SKM-1 treated with dmso at 0.1 percent for 144 hours (cell line): ENCODE data around the gene NPTX1.

ENCODE experiments used
- DNase-seq: peaks from one replicate; lab custom pipeline; 2025; ENCODE audit not compliant: unreplicated experiment; lab: John Stamatoyannopoulos, UW

NPTX1 gene

DNA sequence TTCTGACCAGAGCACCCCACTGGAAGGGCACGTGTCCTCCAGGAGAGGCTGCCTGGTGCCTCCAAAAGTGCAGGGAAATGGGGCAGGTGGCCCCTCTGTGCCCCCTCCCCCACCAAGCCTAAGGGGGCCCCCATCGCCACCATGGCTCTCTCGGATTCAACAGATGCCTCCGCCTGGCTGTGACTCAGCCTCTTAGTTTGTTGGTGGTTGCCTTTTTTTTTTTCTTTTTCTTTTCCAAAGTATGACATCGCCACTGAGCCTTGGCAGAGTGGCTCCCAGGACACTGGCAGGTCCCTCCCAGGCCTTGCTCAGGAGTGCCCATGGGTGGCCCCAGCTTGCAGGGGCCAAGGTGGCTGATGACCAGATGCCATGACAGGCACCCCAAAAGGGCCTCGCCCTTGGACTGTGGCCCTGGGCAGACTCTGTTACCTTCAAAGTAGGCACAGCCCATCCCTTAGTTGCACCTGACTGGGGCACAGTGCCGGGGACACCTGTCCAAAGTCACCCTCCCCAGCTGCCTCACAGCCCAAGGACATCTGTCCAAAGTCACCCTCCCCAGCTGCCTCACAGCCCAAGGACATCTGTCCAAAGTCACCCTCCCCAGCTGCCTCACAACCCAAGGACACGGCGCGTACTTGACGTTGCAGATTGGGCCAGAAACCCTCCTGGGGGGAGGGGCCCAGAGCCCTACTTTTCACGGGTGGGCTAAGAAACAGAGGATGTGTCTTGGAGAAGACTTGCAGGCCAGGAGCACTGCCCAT lies 29.6 kb downstream of the NPTX1 start:
- DNase-seq = no peak

DNA sequence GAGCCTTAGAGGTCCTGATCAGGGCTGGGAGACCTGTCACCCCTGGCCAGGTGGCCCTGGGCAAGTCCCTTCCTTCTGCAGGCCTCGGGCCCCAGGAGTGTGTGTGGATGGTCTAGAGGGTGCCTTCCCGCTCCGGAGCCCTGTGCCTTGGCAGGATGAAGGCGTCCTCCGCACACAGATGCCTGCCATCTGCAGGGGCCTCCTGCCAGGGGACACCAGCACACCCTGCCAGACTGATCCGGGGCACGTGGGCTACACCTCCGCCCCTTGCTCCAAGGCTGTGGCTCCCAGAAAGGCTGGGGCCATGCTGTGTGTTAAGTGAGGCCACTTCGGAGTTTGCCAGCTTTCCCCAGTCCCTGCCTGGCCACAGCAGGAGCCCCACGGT lies 30.7 kb downstream of the NPTX1 start:
- DNase-seq = no peak

DNA sequence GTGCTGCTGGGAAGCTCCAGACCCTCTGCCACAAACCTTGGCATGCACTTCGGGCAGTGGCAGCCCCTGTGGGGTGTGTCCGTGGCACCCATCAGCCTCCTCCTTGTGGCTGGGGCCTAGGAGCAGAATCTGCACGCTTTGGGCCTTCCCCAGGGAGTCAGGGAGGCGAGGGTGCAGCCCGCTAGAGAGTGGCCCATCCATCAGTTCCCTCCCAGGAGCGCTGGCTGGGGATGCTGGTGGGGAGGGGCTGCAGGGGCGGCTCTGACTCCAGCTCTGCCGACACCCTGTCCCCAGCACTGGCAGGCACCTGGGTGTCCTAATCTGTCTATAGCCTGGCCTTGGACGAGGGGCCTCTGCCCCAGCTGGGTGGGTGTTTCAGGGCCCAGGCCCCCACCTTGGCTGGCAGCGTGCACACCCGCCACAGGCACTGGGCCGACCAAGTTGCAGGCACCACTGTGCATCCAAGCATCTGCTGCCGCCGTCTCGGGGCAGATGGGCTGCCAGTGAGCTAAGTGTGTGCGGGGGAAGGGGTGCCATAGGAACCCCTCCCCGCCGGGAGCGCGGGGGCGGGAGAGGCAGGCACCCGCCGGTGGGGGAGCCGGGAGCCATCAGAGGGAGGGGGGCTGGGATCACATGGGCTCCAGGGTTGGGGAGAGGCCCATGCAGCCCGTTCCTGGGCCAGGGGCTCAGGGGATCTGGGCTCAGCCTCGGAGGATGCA lies 31.2 kb downstream of the NPTX1 start:
- DNase-seq = no peak

DNA sequence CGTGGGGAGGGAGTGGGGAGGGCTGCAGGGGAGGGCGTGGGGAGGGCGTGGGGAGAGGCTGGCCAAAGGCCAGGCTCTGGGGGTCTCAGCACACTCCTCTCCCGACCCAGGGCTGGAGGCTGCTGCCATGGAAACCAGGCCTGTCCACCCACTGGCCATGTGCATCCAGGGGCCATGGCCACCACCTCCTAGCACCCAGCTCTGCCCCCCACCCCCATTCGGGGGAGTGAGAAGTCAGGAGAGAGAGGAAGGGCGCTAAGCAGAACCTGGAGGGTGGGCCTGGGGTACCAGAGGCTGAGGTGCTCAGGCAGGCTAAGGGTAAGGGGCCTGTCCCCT lies 31.8 kb downstream of the NPTX1 start:
- no peak for DNase-seq

DNA sequence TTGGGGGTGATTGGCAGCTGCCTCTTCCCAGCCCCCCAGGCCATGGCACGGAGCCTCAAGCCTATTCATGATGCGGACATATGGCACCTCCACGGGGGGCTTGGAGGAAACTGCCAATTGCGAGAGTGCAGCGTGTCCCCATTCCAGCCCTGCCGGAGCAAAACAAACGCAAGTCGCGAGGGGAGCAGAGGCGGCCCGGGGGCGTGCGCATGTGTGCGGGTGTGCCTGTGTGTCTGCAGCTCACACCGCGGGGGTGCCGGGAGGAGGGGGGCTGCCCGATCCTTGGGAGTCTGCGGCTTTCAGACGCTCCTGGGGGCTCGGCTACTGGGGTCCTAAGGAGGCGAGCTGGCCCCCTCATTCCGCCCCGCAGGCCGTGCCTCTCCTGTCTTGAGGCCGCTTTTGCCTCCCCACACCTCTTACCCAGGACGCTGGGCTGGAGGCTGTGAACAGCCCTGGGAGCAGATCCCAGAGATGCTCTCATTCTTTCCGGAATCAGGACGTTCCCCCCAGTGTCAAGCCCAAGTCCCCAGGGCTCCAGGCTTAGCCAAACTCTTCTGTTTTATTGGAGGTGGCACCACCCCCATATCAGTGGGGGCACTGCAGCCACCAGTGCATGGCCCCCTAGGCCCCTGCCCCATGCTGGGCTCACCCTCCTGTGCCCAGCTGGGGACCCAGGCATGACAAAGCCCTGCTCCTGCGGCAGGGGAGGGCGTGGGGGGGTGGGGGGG lies 32.3 kb downstream of the NPTX1 start:
- no peak for DNase-seq

DNA sequence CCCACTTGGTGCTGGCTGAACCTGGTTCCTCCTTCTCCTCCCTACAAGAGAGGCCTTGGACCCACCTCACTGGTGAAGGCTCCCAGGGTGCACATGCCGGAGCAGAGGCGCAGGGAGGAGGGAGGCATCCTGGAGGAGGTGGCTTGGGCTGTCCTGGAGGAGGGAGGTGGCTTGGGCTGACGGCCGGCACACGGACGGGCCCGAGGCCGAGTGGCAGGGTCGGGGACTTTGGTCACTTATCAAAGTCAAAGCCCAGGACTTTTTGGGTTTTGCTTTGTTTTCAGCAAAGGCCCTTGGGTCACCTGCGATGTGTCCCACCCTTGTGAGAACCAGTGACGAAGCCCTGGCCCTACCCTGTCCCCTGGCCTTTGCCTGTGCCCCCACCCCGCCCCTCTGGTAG lies 32.9 kb downstream of the NPTX1 start:
- no peak for DNase-seq

DNA sequence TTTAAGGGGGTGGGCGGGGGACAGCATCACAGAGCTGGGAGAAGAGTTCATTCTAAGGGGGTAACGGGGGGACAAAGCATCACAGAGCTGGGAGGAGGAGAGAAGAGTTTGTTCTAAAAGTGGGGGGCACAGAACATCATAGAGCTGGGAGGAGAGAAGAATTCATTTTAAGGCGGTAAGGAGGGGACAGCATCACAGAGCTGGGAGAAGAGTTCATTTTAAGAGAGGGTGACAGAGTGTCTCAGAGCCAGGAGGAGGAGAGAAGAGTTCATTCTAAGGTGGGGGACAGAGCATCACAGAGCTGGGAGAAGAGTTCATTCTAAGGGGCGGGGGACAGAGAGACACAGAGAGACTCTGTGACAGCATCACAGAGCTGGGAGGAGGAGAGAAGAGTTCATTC lies 33.6 kb downstream of the NPTX1 start:
- no peak for DNase-seq

DNA sequence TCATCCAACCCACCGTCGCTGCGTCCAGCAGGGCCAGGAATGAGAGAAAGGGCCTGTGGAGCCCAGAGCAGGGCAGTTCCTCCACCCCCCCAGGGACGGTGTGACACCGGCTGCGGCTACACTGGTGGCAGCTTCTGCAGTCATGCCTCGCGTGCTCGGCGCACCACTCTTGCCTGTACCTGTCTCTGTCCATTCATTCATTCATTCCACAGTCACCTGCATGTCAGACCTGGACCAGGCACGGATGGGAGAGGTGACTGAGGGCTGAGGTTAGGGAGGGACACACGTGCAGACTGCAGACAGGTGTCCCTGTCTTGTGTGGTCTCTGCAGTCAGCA lies 34.1 kb downstream of the NPTX1 start:
- no peak for DNase-seq

DNA sequence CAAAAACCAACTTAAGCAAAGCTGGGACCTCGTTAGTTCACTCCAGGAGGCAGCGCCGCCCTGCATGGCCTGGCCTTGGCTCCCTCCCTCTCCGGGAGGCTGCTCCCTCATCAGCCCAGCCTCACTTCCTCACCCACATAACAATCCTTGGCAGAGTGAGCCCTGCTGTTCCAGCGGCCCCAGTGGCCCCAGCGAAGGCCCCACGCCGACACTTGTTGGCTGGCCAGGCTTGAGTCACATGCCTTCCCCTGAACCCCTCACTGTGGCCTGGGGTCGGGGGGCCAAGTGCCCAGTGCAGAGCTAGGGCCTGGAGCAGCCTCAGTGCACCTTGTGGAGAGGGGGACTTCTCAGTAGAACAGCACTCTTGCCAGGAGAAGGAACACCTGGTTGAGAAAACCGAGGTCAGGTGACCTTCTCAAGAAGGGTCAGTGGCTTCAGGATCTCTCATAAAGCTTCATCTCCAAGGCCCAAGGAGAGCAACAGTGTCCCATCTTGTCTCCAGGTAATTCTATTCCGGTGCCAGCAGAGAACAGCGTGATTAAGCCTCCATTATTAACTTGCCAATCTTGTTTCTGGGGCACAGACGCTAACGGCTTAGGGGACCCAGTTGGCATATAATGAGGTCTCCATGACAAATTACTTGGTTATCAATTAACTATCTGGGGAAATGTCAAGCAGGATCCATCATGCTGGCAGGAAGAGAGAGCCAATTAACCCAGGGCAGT lies 34.6 kb downstream of the NPTX1 start:
- DNase-seq = no peak

DNA sequence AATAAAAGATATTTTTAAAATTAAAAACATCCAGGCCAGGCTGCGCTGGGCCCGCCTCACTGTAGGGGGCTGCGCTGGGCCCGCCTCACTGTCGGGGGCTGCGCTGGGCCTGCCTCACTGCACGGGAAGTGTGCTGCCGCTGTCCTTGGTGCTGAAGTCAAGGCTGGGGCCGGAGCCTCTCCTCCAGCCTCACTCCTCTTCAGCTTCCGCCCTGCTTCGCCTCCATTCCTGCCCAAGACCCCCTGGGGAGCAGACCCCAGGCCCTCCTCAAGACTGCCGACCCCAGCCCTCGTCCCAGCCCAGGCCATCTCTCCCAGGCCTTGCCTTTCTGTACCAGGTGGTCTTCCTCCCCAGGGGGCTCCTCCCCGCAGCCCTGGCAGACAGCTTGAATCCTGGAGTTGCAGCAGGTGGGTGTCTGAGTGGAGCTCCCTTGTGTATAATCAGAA lies 35.3 kb downstream of the NPTX1 start:
- no peak for DNase-seq

DNA sequence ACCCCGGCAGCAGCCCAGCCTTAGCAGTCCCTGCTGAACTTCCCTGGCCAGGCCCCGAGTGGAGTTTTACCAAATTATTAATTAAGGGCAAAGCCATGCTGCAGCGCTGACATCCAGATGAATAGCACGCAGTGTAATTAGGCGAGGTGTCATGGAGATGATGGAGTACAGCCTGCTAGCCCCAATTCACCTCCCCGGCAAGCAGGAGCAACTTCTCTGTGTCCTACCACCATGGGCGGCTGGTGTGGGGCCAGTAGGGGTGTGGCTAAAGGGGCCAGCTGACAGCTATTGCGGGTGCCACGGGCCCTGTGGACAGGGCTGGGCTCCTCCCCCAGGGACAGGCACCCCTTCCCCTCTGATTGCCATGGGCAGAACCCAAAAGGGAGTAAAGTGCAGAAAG lies 36.9 kb downstream of the NPTX1 start:
- no peak for DNase-seq

DNA sequence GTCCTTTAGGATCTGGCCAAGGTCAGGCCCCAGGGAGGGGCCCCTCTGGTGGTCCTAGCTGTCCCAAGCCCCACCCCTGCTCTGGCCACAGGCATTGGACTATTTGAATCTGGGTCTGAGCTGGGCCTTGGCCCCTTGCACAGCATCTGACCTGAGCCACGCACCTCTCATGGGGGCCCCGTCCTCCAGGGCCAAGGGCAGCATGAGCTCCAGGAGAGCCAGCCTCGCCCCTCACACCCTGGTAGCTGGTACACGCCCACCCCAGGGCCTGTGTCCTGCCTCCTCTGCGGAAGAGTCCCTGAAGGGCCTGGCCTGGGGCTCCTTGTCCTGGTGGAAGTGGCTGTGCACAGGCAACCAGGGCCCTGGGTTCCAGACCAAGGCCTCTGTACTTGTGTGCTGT lies 37.6 kb downstream of the NPTX1 start:
- no peak for DNase-seq

DNA sequence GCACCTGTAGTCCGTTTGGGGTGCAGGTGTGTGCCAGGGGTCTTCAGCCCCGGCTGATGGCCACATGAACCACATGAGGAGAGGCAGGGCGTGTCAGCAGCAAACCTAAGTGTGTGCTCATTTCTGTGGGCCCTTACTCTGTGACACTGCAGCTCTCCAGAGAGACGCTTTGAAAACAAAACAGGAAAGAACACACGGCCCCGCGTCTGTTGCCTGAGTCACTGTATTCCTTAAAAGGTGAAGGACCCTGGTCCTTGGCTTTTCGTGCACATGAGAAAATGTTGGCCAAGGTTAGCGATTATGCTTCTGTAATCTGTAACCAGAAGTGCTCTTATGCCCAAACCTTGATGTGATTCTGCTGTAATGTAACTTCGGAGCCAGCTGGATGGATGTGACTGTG lies 38.9 kb downstream of the NPTX1 start:
- no peak for DNase-seq

DNA sequence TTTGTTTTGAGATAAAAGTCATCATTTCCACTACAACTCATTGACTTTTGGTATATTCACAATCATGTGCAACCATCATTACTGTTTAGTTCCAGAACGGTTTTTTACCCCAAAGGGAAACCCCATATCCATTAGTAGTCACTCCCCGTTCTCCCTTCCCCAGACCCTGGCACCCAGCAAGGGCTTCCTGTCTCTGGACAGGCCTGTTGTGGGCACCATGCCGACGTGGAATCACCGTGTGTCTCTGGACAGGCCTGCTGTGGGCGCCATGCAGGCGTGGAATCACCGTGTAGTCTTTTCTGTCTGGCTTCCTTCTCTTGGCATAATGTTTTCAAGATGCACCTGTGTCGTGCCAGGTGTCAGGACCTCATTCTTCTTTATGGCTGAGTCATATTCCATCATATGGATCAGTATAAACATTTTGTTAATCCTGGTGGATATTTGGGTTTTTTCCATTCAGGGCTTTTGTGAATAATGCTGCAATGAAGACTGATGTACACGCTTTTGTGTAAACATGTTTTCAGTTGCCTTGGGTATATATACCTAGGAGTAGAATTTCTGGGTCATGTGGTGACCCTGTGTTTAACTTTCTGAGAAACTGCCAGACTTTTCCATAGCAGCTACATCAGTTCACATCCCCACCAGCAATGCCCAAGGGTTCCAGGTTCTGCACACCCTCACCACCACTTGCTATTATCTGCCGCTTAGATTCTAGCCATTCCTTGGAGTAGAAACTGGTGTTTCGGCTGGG lies 42.3 kb downstream of the NPTX1 start:
- no peak for DNase-seq

DNA sequence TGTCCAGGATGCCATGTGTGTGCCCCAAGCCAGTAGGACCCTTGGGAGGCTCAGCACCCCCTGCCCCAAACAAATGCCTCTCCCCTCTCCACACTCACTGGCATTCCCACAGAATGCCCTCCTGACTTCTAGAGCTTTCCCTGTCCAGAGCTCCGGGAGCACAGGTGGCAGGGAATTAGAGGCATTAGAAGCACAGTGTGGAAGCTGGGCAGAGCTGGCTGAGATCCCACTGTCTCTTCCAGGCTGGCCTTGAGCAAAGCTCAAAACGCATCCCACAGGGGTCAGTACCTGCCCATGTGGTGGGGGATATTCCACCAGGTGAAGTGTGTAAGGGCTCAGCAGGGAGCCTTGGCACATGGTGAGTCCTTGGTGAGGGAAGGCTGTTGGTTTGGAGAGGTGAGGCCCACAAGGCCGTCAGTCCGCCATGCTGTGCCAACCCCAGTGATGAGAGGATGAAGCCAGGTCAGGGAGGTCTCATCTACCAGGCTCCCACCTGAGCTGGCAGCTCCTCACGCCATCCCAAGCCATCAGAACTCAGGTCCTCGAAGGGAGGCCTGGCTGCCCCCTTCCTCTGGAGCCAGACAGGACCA lies 43.4 kb downstream of the NPTX1 start:
- DNase-seq = no peak

DNA sequence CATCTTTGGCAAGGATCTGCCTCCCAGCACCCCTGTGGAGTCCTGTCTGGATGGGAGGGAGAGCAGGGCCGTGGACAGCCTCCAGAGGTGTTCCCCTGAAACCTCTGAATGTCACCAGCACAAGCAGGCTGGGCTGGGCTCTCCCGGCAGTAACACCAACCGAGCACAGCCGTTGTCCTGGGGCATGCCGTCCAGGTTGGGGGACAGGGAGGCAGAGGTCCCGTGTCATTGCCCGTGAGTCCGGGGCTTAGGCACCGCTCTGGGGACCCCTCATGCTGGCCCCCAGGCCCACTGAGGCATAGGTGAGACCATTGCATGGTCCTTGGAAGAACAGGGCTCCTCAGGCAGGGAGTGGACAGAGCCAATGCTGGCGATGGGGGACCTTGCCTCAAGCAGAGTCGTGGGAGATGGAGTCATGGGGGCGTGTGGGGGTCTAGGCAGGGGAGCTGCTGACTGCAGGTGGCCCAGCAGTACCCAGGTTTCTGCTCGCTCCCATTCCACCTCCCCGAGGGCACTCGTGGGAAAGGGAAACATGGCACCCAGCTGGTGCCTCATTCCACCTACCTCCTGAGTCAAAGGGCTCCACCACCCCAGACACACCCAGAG lies 44.0 kb downstream of the NPTX1 start:
- no peak for DNase-seq

DNA sequence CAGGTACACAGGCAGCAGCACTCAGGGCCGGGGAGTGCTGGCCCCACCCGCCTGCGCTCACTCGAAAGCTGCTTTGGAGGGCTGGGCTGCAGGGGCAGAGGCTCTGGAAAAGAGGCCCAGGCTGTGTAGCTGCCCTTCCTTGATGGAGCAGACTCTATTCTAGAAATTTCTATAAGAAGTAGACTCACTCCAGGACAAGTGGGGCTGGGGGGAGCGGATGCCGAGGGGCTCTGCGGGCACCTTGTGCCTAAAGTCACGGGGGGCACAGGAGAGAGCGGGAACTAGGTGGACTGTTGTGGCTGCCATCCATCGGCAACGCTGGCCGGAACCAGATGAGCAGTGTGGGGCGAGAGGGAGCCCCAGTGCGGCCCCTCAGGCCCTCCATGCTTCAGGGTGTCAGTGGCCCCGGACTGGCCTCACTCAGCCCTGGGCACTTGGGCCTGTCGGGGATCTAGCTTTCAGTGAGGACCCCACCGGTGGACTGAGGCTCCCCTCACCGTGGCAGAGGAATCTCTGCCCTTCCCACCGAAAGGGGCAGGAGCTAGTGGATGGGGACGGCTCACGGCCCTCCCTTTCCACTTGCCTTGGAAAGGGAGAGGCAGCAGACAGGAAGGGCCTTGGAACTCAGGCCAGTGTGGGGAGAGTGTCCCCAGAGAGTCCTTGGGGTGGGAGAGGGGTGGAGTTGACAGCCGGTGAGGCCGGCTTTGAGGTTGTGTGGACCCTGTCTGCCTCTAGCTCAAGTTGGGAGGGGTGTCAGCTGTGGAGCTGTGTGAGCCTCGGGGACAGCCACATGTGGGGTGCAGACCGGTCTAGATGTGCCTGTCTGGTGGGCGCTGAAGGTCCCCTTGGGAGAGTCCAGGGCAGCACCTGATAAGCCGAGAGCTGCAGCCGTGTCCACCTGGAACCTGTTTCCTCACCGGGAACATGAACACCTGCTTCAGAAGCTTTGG lies 44.9 kb downstream of the NPTX1 start:
- DNase-seq = no peak

DNA sequence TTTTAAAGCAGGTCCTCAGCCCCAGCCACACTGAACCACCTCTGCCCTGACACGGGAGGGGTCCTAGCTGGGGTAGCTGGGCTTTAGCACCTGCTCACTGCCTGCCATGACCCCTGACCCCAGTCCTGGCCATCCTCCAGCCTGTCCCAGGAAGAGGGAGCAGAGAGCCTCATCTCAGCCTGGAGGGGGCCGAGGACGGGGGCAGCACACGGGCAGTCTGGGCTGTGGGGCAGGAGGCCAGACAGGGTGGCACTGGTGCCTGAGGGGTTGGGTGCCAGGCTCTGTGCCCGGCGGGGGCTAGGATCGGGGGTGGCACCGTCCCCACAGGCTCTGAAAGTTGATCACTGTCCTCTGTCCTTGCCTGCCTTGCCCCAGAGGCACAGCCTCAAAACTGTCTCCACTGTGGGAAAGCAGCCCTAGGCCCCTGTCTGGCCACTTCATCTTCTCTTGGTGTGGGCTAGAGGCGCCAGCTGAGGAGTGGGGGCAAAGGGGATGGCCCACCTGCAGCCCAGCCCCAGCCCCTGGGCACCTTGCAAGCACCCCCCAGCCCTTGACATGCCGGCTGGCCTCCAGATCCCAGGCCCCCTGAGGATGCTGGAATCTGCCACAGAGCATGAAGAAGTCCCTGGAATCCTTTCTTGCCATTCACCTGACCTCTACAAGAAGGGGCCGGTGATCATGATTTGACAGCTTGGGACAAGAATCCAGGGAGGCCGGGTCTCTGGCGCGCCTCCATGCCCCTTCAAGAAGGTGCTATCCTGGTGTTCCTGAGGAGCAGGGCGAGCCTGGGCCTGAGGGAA lies 45.8 kb downstream of the NPTX1 start:
- no peak for DNase-seq
